Prostate gland (tissue), 2 donors: Measurements from ENCODE around the gene PIGN.

Experiments
- POLR2A ChIP-seq: fragments of 450-650 bp; IDR thresholded peaks from one replicate; pipeline ENCODE4 v1.6.1; 2016; ENCODE audit warnings: antibody characterized with exemption, mild to moderate bottlenecking
- POLR2AphosphoS5 ChIP-seq: sonication (generic); formaldehyde crosslinking; IDR thresholded peaks from one replicate; pipeline ENCODE4 v1.6.1; 2017; ENCODE audit warnings: antibody characterized with exemption
- TF ChIP-seq, protein P1 (sequence below), 4 experiments: fragments of 200-600 bp in 2 of 4; fragments of 450-650 bp in 2 of 4; sonication (generic) in 2 of 4; IDR thresholded peaks; 1 replicate in 3 of 4; 2 replicates in 1 of 4; pipeline ENCODE4 v1.5.1; 2016 to 2019; ENCODE audit warnings: antibody characterized with exemption in 4 of 4, mild to moderate bottlenecking in 2 of 4, moderate library complexity in 2 of 4

DNA sequence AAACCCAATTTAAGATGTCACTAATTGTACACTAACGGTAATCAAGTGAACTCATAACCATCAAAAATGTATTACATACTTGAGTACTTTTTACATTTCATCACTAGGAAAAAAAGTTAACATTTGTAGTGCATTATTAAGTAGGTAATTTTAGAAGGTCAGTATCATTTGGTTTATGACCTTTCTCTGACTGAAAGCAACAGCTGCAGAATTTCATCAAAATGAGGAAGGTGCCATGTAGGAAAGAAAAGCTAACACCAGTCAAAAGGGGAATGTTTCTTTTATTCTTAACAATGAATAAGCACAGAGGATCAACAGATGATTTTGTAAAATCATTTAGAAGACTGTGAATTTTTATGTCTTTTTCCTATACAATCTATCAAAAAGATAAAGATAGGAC, 79.0 kb downstream of the PIGN start:
- TF ChIP-seq, protein P1, sequence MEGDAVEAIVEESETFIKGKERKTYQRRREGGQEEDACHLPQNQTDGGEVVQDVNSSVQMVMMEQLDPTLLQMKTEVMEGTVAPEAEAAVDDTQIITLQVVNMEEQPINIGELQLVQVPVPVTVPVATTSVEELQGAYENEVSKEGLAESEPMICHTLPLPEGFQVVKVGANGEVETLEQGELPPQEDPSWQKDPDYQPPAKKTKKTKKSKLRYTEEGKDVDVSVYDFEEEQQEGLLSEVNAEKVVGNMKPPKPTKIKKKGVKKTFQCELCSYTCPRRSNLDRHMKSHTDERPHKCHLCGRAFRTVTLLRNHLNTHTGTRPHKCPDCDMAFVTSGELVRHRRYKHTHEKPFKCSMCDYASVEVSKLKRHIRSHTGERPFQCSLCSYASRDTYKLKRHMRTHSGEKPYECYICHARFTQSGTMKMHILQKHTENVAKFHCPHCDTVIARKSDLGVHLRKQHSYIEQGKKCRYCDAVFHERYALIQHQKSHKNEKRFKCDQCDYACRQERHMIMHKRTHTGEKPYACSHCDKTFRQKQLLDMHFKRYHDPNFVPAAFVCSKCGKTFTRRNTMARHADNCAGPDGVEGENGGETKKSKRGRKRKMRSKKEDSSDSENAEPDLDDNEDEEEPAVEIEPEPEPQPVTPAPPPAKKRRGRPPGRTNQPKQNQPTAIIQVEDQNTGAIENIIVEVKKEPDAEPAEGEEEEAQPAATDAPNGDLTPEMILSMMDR (IDR thresholded peaks at IDR 0.05): no peak
- TF ChIP-seq POLR2AphosphoS5 (no peak), POLR2A (no peak)
